Heart left ventricle (tissue), 13 donors: Measurements from ENCODE around the gene TRPT1.

ENCODE experiments used
- POLR2A ChIP-seq, 2 donors: fragments of 450-650 bp; IDR thresholded peaks; one replicate each; pipeline ENCODE4 v1.6.1; 2017; ENCODE audit warnings: antibody characterized with exemption in 2 of 2, mild to moderate bottlenecking in 2 of 2, moderate library complexity in 2 of 2
- TF ChIP-seq, protein P1 (sequence below), 12 donors: fragments of 200-600 bp; sonication (generic) in 4 of 12; IDR thresholded peaks; one replicate each; pipeline versions ENCODE4 v1.5.0 to v1.8.0; 2018 to 2022; ENCODE audit warnings: antibody characterized with exemption in 12 of 12, mild to moderate bottlenecking in 5 of 12
- donor health status: ischemic (EF 13 %, LVEDD 7.1; RV severe dilation, severe dysfunction).
- donor health status: DM: no; HTN: yes; CAD: no.
- donor health status: DM: no; HTN: no; CAD: no.
- donor health status: ischemic (EF 25% LVEDD 6.9; RV normal size, moderate dysfunction).
- donor health status: ischemic (EF 25% LVEDD 5.7; RV mildly dilated, moderate dysfunction).
- donor health status: ischemic (EF 35%, LVEDD 5.7; RV mildly dilated, moderate dysfunction).
- donor health status: nonischemic (EF 11% LVEDD 7.7; RV severe dilation, severe dysfunction).
- donor health status: DM: yes; HTN: yes; CAD: no.
- donor health status: PGD.
- donor health status: ischemic (EF 29% LVEDD 5.4; RV normal size, mild dysfunction).
- donor health status: nonischemic (EF 23%, LVEDD 6.1; RV moderate dilation, normal function).

DNA sequence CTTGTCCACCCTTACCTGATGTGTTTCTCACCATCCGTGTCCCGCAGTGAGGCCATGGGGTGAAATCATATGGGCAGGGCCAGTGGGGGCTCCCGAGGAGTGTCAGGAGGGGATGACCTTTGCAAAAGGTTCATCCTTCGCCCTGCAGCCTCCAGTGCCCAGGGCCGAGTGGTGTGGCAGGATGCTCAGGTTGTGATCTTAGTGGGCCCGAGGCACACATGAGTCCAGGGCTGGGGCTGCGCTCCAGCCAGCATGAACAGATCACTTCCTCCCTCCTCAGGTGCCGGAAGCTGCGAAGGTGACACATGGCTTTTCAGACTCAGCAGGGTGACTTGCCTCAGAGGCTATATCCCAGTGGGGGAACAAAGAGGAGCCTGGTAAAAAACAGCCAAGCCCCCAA is 12.1 kb upstream of the TRPT1 start:
- no peak for TF ChIP-seq POLR2A (IDR thresholded peaks at IDR 0.05)
- TF ChIP-seq, protein P1, sequence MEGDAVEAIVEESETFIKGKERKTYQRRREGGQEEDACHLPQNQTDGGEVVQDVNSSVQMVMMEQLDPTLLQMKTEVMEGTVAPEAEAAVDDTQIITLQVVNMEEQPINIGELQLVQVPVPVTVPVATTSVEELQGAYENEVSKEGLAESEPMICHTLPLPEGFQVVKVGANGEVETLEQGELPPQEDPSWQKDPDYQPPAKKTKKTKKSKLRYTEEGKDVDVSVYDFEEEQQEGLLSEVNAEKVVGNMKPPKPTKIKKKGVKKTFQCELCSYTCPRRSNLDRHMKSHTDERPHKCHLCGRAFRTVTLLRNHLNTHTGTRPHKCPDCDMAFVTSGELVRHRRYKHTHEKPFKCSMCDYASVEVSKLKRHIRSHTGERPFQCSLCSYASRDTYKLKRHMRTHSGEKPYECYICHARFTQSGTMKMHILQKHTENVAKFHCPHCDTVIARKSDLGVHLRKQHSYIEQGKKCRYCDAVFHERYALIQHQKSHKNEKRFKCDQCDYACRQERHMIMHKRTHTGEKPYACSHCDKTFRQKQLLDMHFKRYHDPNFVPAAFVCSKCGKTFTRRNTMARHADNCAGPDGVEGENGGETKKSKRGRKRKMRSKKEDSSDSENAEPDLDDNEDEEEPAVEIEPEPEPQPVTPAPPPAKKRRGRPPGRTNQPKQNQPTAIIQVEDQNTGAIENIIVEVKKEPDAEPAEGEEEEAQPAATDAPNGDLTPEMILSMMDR (IDR thresholded peaks at IDR 0.05), result no peak
